ENCODE measurements around the gene HUNK. TPM values are rescaled to one million over a fixed set of nuclear protein-coding genes. Genes with fewer than 3 reads are reported as not detected.

The HUNK gene
- total RNA-seq, 1 donor from 2014 or later = 60.6 TPM

DNA sequence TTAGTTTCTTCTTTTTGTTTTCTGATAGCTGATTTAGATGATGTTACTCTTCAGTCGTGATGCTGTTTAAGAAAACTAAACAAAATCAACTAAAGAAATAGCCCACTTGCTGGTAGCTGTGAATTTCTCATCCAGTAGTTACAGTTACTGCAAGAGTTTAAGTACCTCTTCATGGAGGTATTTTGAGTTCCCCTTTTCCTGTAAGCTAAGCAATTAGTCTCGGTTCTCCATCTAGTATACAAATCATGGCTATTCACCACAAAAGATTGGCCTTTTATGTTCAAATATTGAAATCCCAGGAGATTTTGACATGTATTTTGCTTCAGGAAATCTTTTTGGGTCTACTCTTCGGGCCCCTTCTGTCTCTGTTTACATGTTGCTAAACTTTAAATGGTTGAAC lies 31.1 kb downstream of the HUNK start:
- Mint-ChIP-seq H3K4me1 (peaks cover 80% of the 10 kb centered on the region), H3K4me3 (no peak overlapping the region), H3K9me3 (no peaks in the 10 kb centered on the region), H3K36me3 (peaks cover 2% of the 10 kb centered on the region), H3K27me3 (ENCODE audit: low read depth) (no peaks in the 10 kb centered on the region), H3K27ac (peak overlapping the region; percentile 75)
- TF ChIP-seq, protein P1, sequence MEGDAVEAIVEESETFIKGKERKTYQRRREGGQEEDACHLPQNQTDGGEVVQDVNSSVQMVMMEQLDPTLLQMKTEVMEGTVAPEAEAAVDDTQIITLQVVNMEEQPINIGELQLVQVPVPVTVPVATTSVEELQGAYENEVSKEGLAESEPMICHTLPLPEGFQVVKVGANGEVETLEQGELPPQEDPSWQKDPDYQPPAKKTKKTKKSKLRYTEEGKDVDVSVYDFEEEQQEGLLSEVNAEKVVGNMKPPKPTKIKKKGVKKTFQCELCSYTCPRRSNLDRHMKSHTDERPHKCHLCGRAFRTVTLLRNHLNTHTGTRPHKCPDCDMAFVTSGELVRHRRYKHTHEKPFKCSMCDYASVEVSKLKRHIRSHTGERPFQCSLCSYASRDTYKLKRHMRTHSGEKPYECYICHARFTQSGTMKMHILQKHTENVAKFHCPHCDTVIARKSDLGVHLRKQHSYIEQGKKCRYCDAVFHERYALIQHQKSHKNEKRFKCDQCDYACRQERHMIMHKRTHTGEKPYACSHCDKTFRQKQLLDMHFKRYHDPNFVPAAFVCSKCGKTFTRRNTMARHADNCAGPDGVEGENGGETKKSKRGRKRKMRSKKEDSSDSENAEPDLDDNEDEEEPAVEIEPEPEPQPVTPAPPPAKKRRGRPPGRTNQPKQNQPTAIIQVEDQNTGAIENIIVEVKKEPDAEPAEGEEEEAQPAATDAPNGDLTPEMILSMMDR (IDR thresholded peaks at IDR 0.05; ENCODE audit: unreplicated experiment) = no peak
- DNase-seq (ENCODE audit: low spot score in 2 of 2, unreplicated experiment in 2 of 2) = no peak

DNA sequence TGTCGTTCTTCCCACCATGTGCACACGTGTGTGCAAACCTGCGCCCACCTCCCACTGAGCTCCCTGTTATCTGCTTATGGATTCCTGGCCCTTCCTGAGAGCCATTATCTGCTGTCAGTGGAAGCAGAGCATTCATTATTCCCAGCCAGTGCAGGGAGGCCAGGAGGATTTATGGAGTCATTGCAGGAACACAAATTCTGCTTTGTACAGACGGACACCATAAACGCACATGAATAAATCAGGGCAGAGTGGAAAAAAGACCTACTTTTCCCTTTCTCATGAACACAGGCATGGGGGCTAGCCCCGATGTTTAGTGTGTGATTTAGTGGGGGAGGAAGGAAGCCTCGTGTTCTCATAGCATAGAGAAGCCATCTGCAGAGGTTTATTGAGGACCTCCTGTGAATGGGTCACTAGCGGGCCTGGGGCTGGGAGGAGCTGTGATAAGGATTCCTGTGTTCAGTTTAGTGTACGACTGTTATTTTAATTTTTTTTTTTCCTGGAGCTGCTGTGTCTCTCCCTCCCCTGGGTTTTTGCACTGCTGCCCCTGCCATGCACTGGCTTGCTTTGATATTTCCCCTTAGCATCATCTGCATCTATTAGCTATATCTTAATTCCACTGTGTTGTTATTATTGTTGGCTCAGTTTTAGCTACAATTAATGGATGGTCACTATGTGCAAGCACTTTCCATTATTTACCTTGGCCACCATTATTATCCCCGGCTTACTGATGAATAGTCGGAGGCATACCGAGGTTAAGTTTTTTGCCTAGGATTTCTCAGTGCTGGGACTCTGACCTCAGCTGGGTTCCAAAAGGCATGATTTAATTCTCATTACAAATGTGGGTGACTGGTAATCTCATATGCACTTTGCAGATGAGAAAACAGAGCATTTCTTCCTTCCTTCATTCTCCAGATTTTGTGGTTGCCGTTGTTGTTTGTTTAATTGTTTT lies 33.0 kb downstream of the HUNK start:
- Mint-ChIP-seq H3K4me3 (peak overlapping the region; percentile 9), H3K27ac (peak overlapping the region; percentile 92), H3K36me3 (peaks cover 2% of the 10 kb centered on the region), H3K9me3 (no peaks in the 10 kb centered on the region), H3K27me3 (ENCODE audit: low read depth) (no peaks in the 10 kb centered on the region), H3K4me1 (peaks cover 83% of the 10 kb centered on the region)
- TF ChIP-seq, protein P1 (IDR thresholded peaks at IDR 0.05; ENCODE audit: unreplicated experiment) = no peak
- DNase-seq (ENCODE audit: low spot score in 2 of 2, unreplicated experiment in 2 of 2) = no peak

DNA sequence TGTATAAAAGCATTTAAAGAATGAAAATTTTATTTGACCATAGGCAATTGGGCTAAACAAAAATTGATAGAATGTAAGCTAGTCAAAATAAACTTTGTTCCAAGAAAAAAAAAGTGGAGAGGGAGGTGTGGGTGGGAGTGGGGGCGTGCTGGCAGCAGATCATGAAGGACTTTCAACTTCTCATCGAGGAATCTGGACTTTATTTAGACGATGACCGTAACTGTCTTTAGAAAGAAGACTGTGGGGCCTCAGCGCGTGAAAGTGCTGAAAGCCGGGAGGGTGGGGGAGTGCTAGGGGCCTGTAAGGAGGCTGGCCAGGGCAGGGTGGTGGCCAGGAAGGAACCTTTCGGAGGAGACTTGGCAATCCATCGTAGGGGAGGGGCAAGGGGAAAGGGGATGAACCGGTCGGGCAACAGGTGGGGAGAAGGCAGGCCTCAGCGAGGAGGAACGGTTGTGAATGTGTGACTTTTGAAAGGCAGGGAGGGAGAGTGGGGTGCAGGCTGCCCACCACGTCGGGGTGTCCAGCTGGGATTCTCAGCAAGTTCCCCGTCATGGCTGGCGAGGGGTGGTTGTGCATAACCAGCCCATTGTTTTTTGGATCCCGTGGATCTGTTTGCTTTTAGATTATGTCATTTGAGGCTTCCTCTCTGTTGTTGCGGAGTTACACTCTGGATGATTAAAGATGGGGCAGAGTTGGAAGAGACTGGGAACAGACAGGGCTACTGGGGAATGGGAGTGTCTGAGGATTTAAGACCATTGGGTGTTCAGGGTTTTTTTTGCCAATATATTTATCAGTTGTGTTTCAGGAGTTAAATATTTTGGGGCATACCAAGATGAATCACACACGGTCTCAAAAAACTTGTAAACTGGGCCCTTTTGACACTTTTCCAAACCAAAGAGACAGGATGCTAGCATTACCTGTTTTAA lies 35.5 kb downstream of the HUNK start:
- H3K9me3 Mint-ChIP-seq = no peaks in the 10 kb centered on the region
- peaks cover 94% of the 10 kb centered on the region for H3K4me1 Mint-ChIP-seq
- peak overlapping the region; percentile 92 for H3K27ac Mint-ChIP-seq
- TF ChIP-seq, protein P1 (IDR thresholded peaks at IDR 0.05; ENCODE audit: unreplicated experiment) = no peak
- H3K36me3 Mint-ChIP-seq = no peaks in the 10 kb centered on the region
- peak overlapping the region; percentile 22 for H3K4me3 Mint-ChIP-seq
- H3K27me3 Mint-ChIP-seq (ENCODE audit: low read depth) = no peaks in the 10 kb centered on the region
- DNase-seq (ENCODE audit: low spot score in 2 of 2, unreplicated experiment in 2 of 2) = peak in 1 of 2 experiments; percentile 60

DNA sequence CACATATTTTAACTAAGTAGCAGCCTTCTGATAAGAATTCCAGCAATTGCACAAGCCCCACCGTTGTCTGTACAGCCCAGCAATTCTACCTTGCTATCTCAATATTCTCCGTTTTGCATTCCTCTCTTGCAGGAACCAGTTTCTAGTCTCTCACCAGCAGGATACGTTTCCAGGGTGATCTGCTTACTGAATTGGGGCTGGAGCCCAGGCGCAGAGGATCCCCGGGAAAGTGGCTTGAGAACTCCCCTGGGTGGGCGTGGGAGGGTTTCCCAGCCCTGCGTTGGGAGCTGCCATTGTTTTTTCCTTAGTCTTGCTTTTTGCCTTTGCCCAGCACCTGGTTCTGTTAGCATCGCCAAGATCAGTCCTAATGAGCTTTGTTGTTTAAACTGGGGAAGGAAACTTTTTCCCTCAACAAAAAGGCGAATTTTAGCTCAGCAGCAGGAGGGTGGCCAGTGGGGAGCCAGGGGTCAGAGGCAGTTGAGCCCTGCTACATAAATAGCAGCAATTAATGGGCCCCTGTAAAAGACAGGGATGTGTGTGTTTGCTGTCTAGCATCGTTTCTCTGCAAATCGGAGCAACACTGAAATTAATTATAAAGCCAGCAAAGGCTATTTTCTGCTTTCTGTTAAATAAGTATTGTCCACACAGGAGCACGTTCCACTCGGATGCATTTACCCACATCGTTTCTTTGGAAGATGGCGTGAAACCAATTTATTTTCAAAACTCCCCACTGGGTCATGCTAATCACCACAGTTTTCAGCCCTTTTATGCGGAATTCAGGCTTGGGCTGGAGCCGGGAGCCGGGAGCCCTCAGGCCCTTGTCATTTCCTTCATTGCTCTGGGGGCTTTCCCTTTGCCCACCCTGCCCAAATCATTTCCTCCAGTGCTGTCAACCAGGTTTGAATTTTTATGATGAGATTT lies 36.6 kb downstream of the HUNK start:
- peaks cover 90% of the 10 kb centered on the region for H3K4me1 Mint-ChIP-seq
- H3K4me3 Mint-ChIP-seq = peak overlapping the region; percentile 22
- no peaks in the 10 kb centered on the region for H3K36me3 Mint-ChIP-seq
- peak overlapping the region; percentile 92 for H3K27ac Mint-ChIP-seq
- TF ChIP-seq, protein P1 (IDR thresholded peaks at IDR 0.05; ENCODE audit: unreplicated experiment) = no peak
- H3K27me3 Mint-ChIP-seq (ENCODE audit: low read depth) = no peaks in the 10 kb centered on the region
- no peak for DNase-seq (ENCODE audit: low spot score in 2 of 2, unreplicated experiment in 2 of 2)
- no peaks in the 10 kb centered on the region for H3K9me3 Mint-ChIP-seq

DNA sequence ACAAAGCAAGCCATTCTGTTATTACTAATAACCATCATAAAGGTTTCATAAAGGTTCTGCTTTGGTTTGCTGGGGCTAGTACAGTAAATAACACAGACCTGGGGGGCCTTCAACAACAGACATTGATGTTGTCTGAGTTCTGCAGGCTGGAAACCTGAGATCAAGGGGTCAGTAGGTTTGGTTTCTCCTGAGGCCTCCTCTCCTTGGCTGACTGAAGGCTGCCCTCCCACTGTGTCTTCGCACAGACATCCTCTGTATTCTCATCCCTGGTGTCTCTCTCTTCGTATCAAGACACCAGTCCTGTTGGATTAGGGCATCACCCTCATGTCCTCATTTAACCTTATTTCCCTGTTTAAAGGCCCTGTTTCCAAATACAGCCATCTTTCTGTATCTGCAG lies 37.3 kb downstream of the HUNK start:
- no peak for DNase-seq (ENCODE audit: low spot score in 2 of 2, unreplicated experiment in 2 of 2)
- Mint-ChIP-seq H3K27ac (peak overlapping the region; percentile 92), H3K4me3 (no peak overlapping the region), H3K4me1 (peaks cover 90% of the 10 kb centered on the region), H3K27me3 (ENCODE audit: low read depth) (no peaks in the 10 kb centered on the region), H3K9me3 (no peaks in the 10 kb centered on the region), H3K36me3 (no peaks in the 10 kb centered on the region)
- TF ChIP-seq, protein P1 (IDR thresholded peaks at IDR 0.05; ENCODE audit: unreplicated experiment) = no peak
